Naive thymus-derived CD4-positive, alpha-beta T cell (primary cell): ENCODE results near the gene NANOS3. TPM values are rescaled to one million over a fixed set of nuclear protein-coding genes. Genes with fewer than 3 reads are reported as not detected.

ENCODE experiments used
- ATAC-seq: fragments of 150-1000 bp; cut with Tn5 transposase; 2 replicates; pipeline ENCODE4 v1.10.0; 2021; ENCODE audit warnings: mild to moderate bottlenecking, moderate library complexity
- CTCF ChIA-PET: fragments of 350-600 bp; sonication (Branson Sonifier 250); formaldehyde crosslinking; loops from one replicate; lab custom pipeline; 2021; ENCODE audit warnings: antibody characterized with exemption; lab: Charles Lee
- POLR2A ChIA-PET: fragments of 350-600 bp; sonication (Branson Sonifier 250); formaldehyde crosslinking; loops from one replicate; lab custom pipeline; 2021; ENCODE audit warnings: antibody characterized with exemption, inconsistent platforms; lab: Charles Lee
- DNase-seq, 9 donors: peaks; one replicate each; pipeline versions ENCODE4 v3.0.0 to v3.0.0-alpha.2; 2020 to 2022; ENCODE audit warnings: mixed read lengths in 1 of 9
- H3K27ac ChIP-seq: one replicate; pipeline ENCODE4 v1.7.0; 2013; ENCODE audit warnings: mild to moderate bottlenecking, low read depth, low read length, moderate library complexity
- H3K27me3 ChIP-seq, 2 donors: one replicate each; pipeline ENCODE4 v1.7.0; 2013; ENCODE audit warnings: low read length in 2 of 2, mild to moderate bottlenecking in 2 of 2, moderate library complexity in 2 of 2; ENCODE audit not compliant: control insufficient read depth in 2 of 2, insufficient read depth in 2 of 2
- H3K36me3 ChIP-seq, 3 experiments: 1 replicate in 2 of 3; 2 replicates in 1 of 3; pipeline ENCODE4 v1.7.0; 2013; ENCODE audit warnings: low read length in 3 of 3, mild to moderate bottlenecking in 3 of 3, moderate library complexity in 1 of 3; ENCODE audit not compliant: insufficient read depth in 3 of 3, control insufficient read depth in 2 of 3
- H3K4me1 ChIP-seq, 2 donors: one replicate each; pipeline ENCODE4 v1.7.0; 2013; ENCODE audit warnings: low read length in 2 of 2, mild to moderate bottlenecking in 2 of 2, moderate library complexity in 1 of 2; ENCODE audit not compliant: control insufficient read depth in 2 of 2, insufficient read depth in 2 of 2
- H3K4me3 ChIP-seq: 2 replicates; pipeline ENCODE4 v1.7.0; 2013; ENCODE audit warnings: mild to moderate bottlenecking, low read length
- H3K9me3 ChIP-seq, 3 experiments: 1 replicate in 2 of 3; 2 replicates in 1 of 3; pipeline ENCODE4 v1.7.0; 2013; ENCODE audit warnings: low read length in 3 of 3; ENCODE audit not compliant: control insufficient read depth in 2 of 3
- H3K27ac Mint-ChIP-seq, 9 donors: one replicate each; pipeline ENCODE4 v1.8.0; 2020 to 2022; ENCODE audit warnings: mixed read lengths in 9 of 9, mild to moderate bottlenecking in 8 of 9, moderate library complexity in 5 of 9, inconsistent platforms in 2 of 9
- H3K27me3 Mint-ChIP-seq, 5 donors: one replicate each; pipeline ENCODE4 v1.8.0; 2021 to 2022; ENCODE audit warnings: mixed read lengths in 5 of 5, mild to moderate bottlenecking in 1 of 5
- H3K36me3 Mint-ChIP-seq, 5 donors: one replicate each; pipeline ENCODE4 v1.8.0; 2020 to 2022; ENCODE audit warnings: mixed read lengths in 5 of 5, mild to moderate bottlenecking in 3 of 5, inconsistent platforms in 1 of 5
- H3K4me1 Mint-ChIP-seq, 7 donors: one replicate each; pipeline ENCODE4 v1.8.0; 2020 to 2022; ENCODE audit warnings: mixed read lengths in 7 of 7, mild to moderate bottlenecking in 3 of 7, inconsistent platforms in 1 of 7
- H3K4me3 Mint-ChIP-seq, 10 donors: one replicate each; pipeline ENCODE4 v1.8.0; 2020 to 2022; ENCODE audit warnings: mild to moderate bottlenecking in 10 of 10, mixed read lengths in 10 of 10, moderate library complexity in 6 of 10, inconsistent platforms in 2 of 10
- H3K9me3 Mint-ChIP-seq, 11 donors: one replicate each; pipeline ENCODE4 v1.8.0; 2020 to 2022; ENCODE audit warnings: mixed read lengths in 11 of 11, mild to moderate bottlenecking in 4 of 11, inconsistent platforms in 1 of 11, moderate library complexity in 1 of 11
- intact Hi-C, 2 donors: fragments of 100-400 bp; cut with micrococcal nuclease; formaldehyde crosslinking; loops; one replicate each; pipeline ENCODE4 v1.15.1; 2023
- polyA plus RNA-seq, 2 donors: library from polyadenylated mRNA; unstranded; fragments of 300-500 nt; fragmentation: Illumina TruSeq; gene quantifications; one replicate each; pipeline ENCODE4 v1.2.3, GENCODE V29; 2021
- total RNA-seq, 6 experiments: library from RNA in 5 of 6; stranded (reverse) in 5 of 6; gene quantifications; 1 replicate in 5 of 6; 2 replicates in 1 of 6; pipeline ENCODE4 v1.2.3 and lab custom pipeline; 2021 to 2026

The NANOS3 gene
- total and polyA plus RNA-seq, 7 experiments from 2014 or later: 1.3 to 3.4 TPM; not detected in 5

DNA sequence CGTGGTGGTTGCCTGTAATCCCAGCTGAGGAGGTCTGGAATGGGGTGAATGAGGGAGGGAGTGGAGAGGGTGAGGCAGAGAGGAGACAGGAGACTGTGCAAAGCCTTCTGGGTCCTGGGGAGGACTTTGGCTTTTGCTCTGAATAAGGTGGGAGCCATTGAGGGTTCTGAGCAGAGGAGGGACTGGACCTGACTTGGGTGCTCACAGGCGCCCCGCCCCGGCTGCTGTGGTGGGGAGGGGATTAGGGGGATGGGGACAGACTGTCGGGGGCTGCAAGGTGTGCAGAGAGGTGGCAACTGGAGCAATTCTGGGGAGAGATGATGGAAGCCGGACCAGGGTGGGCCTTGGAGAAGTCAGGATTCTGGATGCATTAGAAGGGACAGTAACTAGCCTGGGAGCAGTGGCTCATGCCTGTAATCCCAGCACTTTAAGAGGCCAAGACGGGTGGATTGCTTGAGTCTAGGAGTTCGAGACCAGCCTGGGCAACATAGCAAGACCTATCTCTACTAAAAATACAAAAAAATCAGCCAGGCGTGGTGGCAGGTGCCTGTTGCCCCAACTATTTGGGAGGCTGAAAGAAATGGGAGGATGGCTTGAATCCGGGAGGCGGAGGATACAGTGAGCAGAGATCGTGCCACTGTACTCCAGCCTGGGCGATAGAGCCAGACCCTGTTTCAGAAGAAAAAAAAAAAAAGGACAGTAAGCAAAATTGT is 16.1 kb upstream of the NANOS3 start:
- ChIA-PET CTCF (interaction anchor here (0.6 to 10.4 kb wide), 14 partner anchors 8 to 583 kb away, joined by 3 to 227 read pairs (median 5); partner anchors contain the start of gene C19orf53), POLR2A (interaction anchor here (0.6 to 5.0 kb wide), 9 partner anchors 9 to 86 kb away, joined by 3 to 86 read pairs (median 4); partner anchors contain the start of gene C19orf53)
- Mint-ChIP-seq H3K27me3 (peaks cover 11 to 23% (median 13%) of the 10 kb centered on the region in 5 donors), H3K36me3 (peaks cover 0 to 2% (median 0%) of the 10 kb centered on the region in 5 donors), H3K4me3 (peak overlapping the region in 8 of 10 donors; percentile 83 to 98 (median 94)), H3K9me3 (peaks cover 0 to 4% (median 0%) of the 10 kb centered on the region in 11 donors), H3K4me1 (peaks cover 15 to 37% (median 22%) of the 10 kb centered on the region in 7 donors), H3K27ac (peak overlapping the region in 5 of 9 donors; percentile 25 to 98 (median 79))
- peaks cover 0 to 2% of the 10 kb centered on the region in 2 donors for H3K27me3 ChIP-seq
- no peak overlapping the region for H3K4me3 ChIP-seq
- peaks cover 13 to 16% of the 10 kb centered on the region in 2 donors for H3K4me1 ChIP-seq
- intact Hi-C loops: loop anchor here (1.0 to 5.0 kb wide), 6 partner anchors 10 to 584 kb away; no protein-coding TSS in a partner anchor
- H3K36me3 ChIP-seq: no peaks in the 10 kb centered on the region
- DNase-seq (no peak), ATAC-seq (no peak)
- H3K27ac ChIP-seq: no peak overlapping the region
- H3K9me3 ChIP-seq: no peaks in the 10 kb centered on the region

GRCh38 chr19:13861392-13861713 is 15.6 kb upstream of the NANOS3 start:
- POLR2A ChIA-PET: interaction anchor here (0.7 to 5.0 kb wide), 8 partner anchors 10 to 87 kb away, joined by 3 to 86 read pairs (median 6); partner anchors contain the start of genes C19orf53 and ZSWIM4
- DNase-seq (no peak), ATAC-seq (peak; percentile 16)
- Mint-ChIP-seq H3K27ac (peak overlapping the region in 8 of 9 donors; percentile 17 to 99 (median 87)), H3K9me3 (peaks cover 0 to 4% (median 0%) of the 10 kb centered on the region in 11 donors), H3K4me1 (peaks cover 17 to 40% (median 22%) of the 10 kb centered on the region in 7 donors), H3K27me3 (peaks cover 13 to 28% (median 14%) of the 10 kb centered on the region in 5 donors), H3K4me3 (peak overlapping the region; percentile 83 to 98 (median 94)), H3K36me3 (peaks cover 0 to 2% (median 0%) of the 10 kb centered on the region in 5 donors)
- Histone ChIP-seq H3K27ac (peak overlapping the region; percentile 86), H3K4me1 (peaks cover 13 to 18% of the 10 kb centered on the region in 2 donors), H3K27me3 (peaks cover 4 to 7% of the 10 kb centered on the region in 2 donors), H3K9me3 (no peaks in the 10 kb centered on the region), H3K36me3 (no peaks in the 10 kb centered on the region), H3K4me3 (peak overlapping the region; percentile 79)
- intact Hi-C loops: loop anchor here (1.0 to 5.0 kb wide), 6 partner anchors 10 to 584 kb away; no protein-coding TSS in a partner anchor
- CTCF ChIA-PET: interaction anchor here (0.6 to 10.4 kb wide), 15 partner anchors 9 to 583 kb away, joined by 3 to 227 read pairs (median 5); partner anchors contain the start of genes C19orf53 and ZSWIM4

DNA sequence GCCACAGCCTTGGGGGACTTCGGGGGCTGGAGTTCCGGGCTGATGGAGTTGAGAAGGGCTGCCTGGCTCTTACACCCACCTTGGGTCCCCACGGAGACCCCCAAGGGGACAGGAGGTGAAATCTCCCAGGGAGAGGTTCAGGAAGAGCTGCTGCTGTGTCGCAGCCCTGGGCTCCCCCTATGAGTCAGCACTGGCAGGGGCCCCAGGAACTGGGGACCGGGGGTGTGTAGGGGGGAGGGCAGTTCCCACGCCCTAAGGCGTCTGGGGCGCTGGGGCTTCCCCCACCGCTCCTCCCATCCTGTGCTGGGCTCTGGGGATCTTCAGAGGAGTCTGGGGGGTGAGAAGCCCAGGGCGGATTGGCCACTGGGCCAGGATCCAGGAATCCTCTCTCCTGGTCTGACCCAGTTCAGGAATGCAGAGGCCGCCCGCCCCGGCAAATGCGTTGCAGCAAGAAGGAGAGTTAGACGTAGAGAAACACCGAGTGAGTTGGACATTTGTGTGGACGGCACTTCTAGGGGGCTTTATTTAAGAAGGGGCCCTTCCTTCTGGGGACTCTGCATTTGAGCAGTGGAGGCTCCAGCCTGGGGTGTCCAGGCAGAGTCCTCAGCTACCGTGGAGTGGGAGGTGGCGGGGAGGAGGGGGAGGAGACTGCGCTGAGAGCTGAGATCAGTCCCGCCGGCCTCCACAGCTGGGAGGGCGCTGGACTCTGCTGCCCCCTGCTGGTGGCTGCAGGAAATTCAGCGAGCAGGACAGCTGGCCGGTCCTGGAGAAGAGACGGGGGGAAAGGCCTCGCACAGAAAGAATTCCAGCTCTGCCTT is 15.0 kb upstream of the NANOS3 start:
- peak overlapping the region; percentile 79 for H3K4me3 ChIP-seq
- Mint-ChIP-seq H3K27me3 (peaks cover 19 to 32% (median 20%) of the 10 kb centered on the region in 5 donors), H3K36me3 (peaks cover 0 to 5% (median 5%) of the 10 kb centered on the region in 5 donors), H3K27ac (peak overlapping the region; percentile 70 to 99 (median 93)), H3K9me3 (peaks cover 0 to 6% (median 0%) of the 10 kb centered on the region in 11 donors), H3K4me3 (peak overlapping the region; percentile 83 to 98 (median 94)), H3K4me1 (peaks cover 21 to 42% (median 23%) of the 10 kb centered on the region in 7 donors)
- ChIA-PET POLR2A (interaction anchor here (0.7 to 5.0 kb wide), 11 partner anchors 10 to 114 kb away, joined by 3 to 86 read pairs (median 6); partner anchors contain the start of genes C19orf53 and ZSWIM4), CTCF (interaction anchor here (0.6 to 10.4 kb wide), 34 partner anchors 9 to 1349 kb away, joined by 3 to 227 read pairs (median 4); partner anchors contain the start of genes C19orf53, GCDH and ZSWIM4)
- peak overlapping the region; percentile 86 for H3K27ac ChIP-seq
- peaks cover 7 to 12% of the 10 kb centered on the region in 2 donors for H3K27me3 ChIP-seq
- H3K36me3 ChIP-seq: no peaks in the 10 kb centered on the region
- no peaks in the 10 kb centered on the region for H3K9me3 ChIP-seq
- ATAC-seq (peak; percentile 92), DNase-seq (peak; percentile 72 to 93 (median 83))
- H3K4me1 ChIP-seq: peaks cover 13 to 20% of the 10 kb centered on the region in 2 donors
- intact Hi-C loops: loop anchor here (1.0 to 5.0 kb wide), 12 partner anchors 11 to 585 kb away; no protein-coding TSS in a partner anchor

GRCh38 chr19:13864046-13864666 is 12.8 kb upstream of the NANOS3 start:
- Histone ChIP-seq H3K4me1 (peaks cover 13 to 20% of the 10 kb centered on the region in 2 donors), H3K27me3 (peaks cover 7 to 12% of the 10 kb centered on the region in 2 donors), H3K9me3 (no peaks in the 10 kb centered on the region), H3K36me3 (no peaks in the 10 kb centered on the region), H3K4me3 (no peak overlapping the region), H3K27ac (no peak overlapping the region)
- peaks cover 29 to 48% (median 30%) of the 10 kb centered on the region in 5 donors for H3K27me3 Mint-ChIP-seq
- POLR2A ChIA-PET: interaction anchor here (0.6 to 5.0 kb wide), 8 partner anchors 8 to 178 kb away, joined by 3 to 86 read pairs (median 6); partner anchors contain the start of gene C19orf53
- CTCF ChIA-PET: interaction anchor here (3.8 to 10.4 kb wide), 2 partner anchors 16 to 77 kb away, joined by 37 to 227 read pairs; no protein-coding TSS in a partner anchor
- peak overlapping the region in 7 of 9 donors; percentile 1 to 58 (median 39) for H3K27ac Mint-ChIP-seq
- H3K9me3 Mint-ChIP-seq: peaks cover 0 to 7% (median 0%) of the 10 kb centered on the region in 11 donors
- peaks cover 0 to 5% (median 5%) of the 10 kb centered on the region in 5 donors for H3K36me3 Mint-ChIP-seq
- intact Hi-C loops: loop anchor here (5.0 kb wide), 2 partner anchors 132 to 587 kb away; no protein-coding TSS in a partner anchor
- H3K4me1 Mint-ChIP-seq: peaks cover 21 to 45% (median 23%) of the 10 kb centered on the region in 7 donors
- no peak for ATAC-seq
- peak overlapping the region; percentile 68 to 91 (median 80) for H3K4me3 Mint-ChIP-seq
- DNase-seq: no peak

DNA sequence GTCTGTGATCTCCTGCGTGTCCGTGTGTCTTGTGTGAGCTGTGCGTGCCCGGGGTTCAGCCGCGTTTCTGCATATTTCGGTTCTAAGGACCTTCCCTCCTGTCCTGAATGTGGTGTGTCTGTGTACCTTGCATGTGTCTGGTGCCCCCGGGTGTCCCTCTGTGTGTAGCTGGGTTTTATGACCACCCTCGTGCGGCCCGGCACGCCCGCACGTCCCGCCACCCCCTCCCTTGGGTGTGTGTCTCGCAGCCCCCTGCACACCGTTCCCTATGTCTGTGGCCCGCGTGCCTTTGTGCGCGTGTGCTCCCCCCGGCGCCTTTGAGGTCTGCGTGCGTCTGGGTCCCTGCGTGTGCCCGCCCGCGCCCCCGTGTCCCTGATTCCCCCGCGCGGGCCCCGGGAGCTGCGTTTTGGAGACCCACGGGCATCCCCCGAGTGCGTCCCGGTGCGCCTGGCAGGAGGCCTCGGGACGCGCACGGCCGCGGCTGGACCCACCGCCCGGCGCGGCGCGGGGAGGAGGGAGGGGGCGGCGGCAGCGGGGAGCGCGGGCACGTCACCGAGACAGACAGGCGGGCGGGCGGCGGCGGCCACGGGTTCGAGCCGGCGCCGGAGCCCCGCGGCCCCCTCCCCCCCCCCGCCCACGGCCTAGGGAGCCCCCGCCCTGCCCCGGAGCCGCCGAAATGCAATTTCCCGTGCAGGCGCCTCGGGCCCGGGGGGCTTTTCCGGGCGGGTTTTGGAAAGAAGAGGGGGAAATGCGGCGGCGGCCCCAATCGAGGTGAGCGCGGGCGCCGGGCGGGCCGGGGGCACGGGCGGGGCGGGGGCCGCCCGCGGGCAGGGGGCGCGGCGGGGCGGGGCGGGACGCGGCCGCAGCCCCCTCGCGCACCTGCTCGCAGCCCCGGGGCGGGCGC is 12.0 kb upstream of the NANOS3 start:
- ChIA-PET CTCF (interaction anchor here (10.4 kb wide), 1 partner anchor 78 kb away, joined by 227 read pairs; no protein-coding TSS in a partner anchor), POLR2A (interaction anchor here (0.6 to 5.0 kb wide), 5 partner anchors 9 to 137 kb away, joined by 3 to 86 read pairs (median 4); partner anchors contain the start of gene C19orf53)
- Histone ChIP-seq H3K36me3 (no peaks in the 10 kb centered on the region), H3K9me3 (no peaks in the 10 kb centered on the region), H3K4me3 (no peak overlapping the region), H3K27ac (no peak overlapping the region), H3K4me1 (peaks cover 13 to 20% of the 10 kb centered on the region in 2 donors), H3K27me3 (peaks cover 7 to 12% of the 10 kb centered on the region in 2 donors)
- Mint-ChIP-seq H3K27me3 (peaks cover 30 to 48% (median 34%) of the 10 kb centered on the region in 5 donors), H3K9me3 (peaks cover 0 to 9% (median 0%) of the 10 kb centered on the region in 11 donors), H3K4me3 (peak overlapping the region; percentile 68 to 91 (median 80)), H3K4me1 (peaks cover 18 to 41% (median 23%) of the 10 kb centered on the region in 7 donors), H3K27ac (peak overlapping the region in 6 of 9 donors; percentile 1 to 58 (median 34)), H3K36me3 (peaks cover 0 to 5% (median 5%) of the 10 kb centered on the region in 5 donors)
- ATAC-seq: no peak
- DNase-seq: no peak
- intact Hi-C loops: loop anchor here (5.0 kb wide), 2 partner anchors 133 to 588 kb away; no protein-coding TSS in a partner anchor
